ENCODE measurements around the gene F12.

Gene F12

DNA sequence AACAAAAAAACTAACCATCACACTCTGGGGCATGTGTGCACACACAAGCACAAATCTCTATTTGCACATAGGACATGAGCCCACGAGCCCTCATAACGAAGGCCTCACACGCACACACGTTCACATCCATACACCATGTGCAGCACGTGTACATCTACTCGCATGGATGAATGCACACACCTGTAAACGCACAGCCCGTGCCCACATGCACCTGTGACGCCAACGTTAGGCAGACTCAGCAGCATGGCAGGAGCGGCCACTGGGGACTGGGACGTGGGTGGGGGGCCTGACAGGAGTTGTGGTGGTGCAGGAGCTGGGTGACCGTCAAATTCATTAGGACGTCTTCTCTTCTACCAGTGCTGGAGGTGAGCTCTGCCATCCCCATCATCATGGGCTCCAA is 22.0 kb downstream of the F12 start:
- Histone ChIP-seq H3K4me3 (no peak overlapping the region), H3K27ac (no peak overlapping the region)
- DNase-seq (ENCODE audit: low spot score): no peak
- no peak for TF ChIP-seq CTCF (IDR thresholded peaks at IDR 0.05)

DNA sequence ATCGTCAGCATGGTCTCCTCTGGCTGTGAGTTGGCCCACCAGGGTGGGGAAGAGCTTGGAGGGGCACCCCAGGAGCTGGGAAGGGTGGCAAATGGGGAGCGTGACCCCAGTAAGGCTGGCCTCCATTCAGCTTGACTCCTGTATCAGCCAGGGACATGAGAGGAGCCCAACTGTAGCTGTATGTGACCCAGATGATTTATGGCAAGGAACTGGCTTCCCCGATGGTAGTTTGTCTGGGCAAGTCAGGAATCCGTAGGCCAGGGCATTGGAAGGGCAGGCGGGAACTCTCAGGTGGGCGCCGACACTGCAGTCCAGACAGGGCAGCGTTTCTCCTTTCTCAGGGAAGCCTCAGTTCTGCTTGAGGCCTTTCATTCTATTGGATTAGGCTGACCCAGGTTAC is 22.8 kb downstream of the F12 start:
- Histone ChIP-seq H3K4me3 (no peak overlapping the region), H3K27ac (no peak overlapping the region)
- no peak for TF ChIP-seq CTCF (IDR thresholded peaks at IDR 0.05)
- no peak for DNase-seq (ENCODE audit: low spot score)

DNA sequence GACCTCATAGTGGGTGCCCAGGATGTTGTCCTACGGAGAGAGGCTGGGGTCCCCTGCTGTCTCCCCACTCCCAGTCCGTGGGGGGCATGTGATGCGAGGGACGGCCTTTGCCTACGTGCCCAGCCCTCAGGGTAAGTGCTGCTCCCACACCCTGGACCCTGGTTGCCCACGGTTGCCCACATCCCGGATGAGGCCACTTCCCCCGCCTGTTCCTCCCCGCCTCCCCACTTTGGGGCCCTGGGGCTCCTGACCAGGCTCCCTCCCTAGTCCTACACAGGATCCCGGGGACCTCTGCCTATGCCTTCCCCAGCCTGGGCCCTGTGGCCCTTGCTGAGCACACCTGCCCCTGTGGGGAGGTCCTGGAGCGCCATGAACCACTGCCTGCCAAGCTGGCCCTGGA is 23.6 kb downstream of the F12 start:
- TF ChIP-seq CTCF (IDR thresholded peaks at IDR 0.05): no peak
- Histone ChIP-seq H3K4me3 (no peak overlapping the region), H3K27ac (no peak overlapping the region)
- no peak for DNase-seq (ENCODE audit: low spot score)

GRCh38 chr5:177384134-177384533 is 25.2 kb downstream of the F12 start, which contains the start of gene SLC34A1:
Gene SLC34A1, plus strand, starts transcription at chr5:177384434. Its CDS starts 1,308 bp downstream, at chr5:177385742.
- H3K27ac ChIP-seq: no peak within 1 kb of the TSS
- no peak for TF ChIP-seq CTCF (IDR thresholded peaks at IDR 0.05)
- DNase-seq (ENCODE audit: low spot score): no peak
- H3K4me3 ChIP-seq: no peak within 1 kb of the TSS

DNA sequence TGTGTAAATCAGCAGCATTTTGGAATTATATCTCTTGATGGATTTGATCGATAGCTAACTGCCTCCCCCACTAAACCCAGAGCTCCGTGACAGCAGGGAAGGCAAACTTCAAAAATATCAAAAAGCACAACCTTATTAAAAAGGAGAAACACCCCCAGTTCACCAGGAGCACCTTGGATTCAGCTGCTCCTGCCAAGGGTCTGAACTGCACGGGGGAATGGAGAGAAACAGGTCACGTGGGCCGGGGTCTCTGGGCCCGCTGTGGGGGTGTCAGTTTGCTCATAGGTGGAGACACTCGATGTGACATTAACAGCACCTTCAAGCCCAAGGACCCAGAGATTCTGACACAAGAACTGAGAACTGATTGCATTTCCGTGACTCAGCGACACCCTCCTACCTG is 26.2 kb downstream of the F12 start:
- DNase-seq (ENCODE audit: low spot score): no peak
- no peak for TF ChIP-seq CTCF (IDR thresholded peaks at IDR 0.05)
- no peak overlapping the region for H3K27ac ChIP-seq
- H3K4me3 ChIP-seq: no peak overlapping the region

GRCh38 chr5:177382423-177383029 is 26.8 kb downstream of the F12 start:
- TF ChIP-seq CTCF (IDR thresholded peaks at IDR 0.05): no peak
- Histone ChIP-seq H3K4me3 (no peak overlapping the region), H3K27ac (no peak overlapping the region)
- DNase-seq (ENCODE audit: low spot score): no peak

DNA sequence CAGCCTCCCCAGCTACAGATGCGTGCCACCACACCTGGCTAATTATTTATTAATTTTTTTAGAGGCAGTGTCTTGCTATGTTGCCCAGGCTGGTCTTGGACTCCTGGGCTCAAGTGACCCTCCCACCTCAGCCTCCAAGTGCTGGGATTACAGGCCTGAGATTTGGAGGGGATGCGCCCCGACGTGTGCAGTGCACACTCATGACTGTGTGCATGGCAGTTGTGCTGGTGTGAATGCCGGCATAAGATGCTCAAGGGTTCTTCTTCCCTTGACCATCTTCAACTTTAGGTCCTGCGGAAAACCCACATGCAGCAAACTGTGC is 28.6 kb downstream of the F12 start:
- H3K27ac ChIP-seq: no peak overlapping the region
- DNase-seq (ENCODE audit: low spot score): no peak
- TF ChIP-seq CTCF (IDR thresholded peaks at IDR 0.05): no peak
- H3K4me3 ChIP-seq: no peak overlapping the region

All from coronary artery (tissue), 2 donors.